ENCODE measurements around the gene GPSM1.
A peak's percentile ranks its signal among the peaks of the same experiment; 100 is the strongest.

GPSM1 gene

DNA sequence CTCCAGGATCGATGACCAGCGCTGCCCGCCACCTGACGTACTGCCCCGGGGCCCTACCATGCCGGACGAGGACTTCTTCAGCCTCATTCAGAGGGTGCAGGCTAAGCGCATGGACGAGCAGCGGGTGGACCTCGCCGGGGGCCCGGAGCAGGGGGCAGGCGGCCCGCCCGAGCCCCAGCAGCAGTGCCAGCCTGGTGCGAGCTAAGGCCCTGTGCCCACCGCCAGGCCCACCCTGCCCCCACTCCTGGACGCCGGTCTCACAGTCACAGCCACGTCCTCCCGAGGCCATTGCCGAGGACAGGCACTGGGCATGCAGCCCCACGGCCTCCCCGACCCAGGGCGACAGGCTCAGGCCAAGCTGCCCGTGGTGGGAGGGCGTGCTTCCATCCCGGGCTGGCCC lies 30.7 kb downstream of the GPSM1 start:
- TF ChIP-seq, protein P1, sequence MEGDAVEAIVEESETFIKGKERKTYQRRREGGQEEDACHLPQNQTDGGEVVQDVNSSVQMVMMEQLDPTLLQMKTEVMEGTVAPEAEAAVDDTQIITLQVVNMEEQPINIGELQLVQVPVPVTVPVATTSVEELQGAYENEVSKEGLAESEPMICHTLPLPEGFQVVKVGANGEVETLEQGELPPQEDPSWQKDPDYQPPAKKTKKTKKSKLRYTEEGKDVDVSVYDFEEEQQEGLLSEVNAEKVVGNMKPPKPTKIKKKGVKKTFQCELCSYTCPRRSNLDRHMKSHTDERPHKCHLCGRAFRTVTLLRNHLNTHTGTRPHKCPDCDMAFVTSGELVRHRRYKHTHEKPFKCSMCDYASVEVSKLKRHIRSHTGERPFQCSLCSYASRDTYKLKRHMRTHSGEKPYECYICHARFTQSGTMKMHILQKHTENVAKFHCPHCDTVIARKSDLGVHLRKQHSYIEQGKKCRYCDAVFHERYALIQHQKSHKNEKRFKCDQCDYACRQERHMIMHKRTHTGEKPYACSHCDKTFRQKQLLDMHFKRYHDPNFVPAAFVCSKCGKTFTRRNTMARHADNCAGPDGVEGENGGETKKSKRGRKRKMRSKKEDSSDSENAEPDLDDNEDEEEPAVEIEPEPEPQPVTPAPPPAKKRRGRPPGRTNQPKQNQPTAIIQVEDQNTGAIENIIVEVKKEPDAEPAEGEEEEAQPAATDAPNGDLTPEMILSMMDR (IDR thresholded peaks at IDR 0.05; ENCODE audit: low read depth, low read length): no peak

DNA sequence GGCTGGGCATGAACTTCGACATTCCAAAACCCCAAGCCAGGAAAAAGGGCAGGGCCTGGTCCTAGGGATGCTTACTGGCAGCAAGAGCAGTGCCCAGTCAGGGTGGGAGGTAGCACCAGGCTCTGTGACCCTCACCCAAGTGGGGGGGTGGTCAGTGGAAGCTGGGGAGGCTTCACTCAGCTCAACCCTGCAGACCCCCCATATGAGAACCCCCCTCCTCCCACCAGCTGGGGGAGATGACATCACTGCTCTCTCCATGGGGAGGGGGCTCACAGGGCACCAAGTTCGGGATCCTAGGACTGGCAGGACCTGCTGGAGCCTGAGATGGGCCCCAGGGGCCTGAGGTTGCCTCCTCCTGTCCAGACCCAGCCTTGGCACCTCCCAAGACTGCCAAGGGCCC lies 31.5 kb downstream of the GPSM1 start:
- no peak for DNase-seq
- Histone ChIP-seq H3K9me3 (ENCODE audit: severe bottlenecking) (peaks cover 1% of the 10 kb centered on the region), H3K36me3 (peaks cover 36% of the 10 kb centered on the region), H3K27me3 (ENCODE audit: insufficient read depth, low read depth, severe bottlenecking) (no peaks in the 10 kb centered on the region), H3K4me3 (ENCODE audit: low read depth, low read length) (no peak overlapping the region), H3K27ac (no peak overlapping the region)
- TF ChIP-seq, protein P1 (IDR thresholded peaks at IDR 0.05; ENCODE audit: low read depth, low read length): no peak

More for the DNA sequence above, 30.7 kb downstream of the GPSM1 start:
- no peak overlapping the region for H3K27ac ChIP-seq
- H3K36me3 ChIP-seq: peaks cover 34% of the 10 kb centered on the region
- H3K27me3 ChIP-seq (ENCODE audit: insufficient read depth, low read depth, severe bottlenecking): no peaks in the 10 kb centered on the region
- no peaks in the 10 kb centered on the region for H3K9me3 ChIP-seq (ENCODE audit: severe bottlenecking)
- no peak overlapping the region for H3K4me3 ChIP-seq (ENCODE audit: low read depth, low read length)
- no peak for DNase-seq

DNA sequence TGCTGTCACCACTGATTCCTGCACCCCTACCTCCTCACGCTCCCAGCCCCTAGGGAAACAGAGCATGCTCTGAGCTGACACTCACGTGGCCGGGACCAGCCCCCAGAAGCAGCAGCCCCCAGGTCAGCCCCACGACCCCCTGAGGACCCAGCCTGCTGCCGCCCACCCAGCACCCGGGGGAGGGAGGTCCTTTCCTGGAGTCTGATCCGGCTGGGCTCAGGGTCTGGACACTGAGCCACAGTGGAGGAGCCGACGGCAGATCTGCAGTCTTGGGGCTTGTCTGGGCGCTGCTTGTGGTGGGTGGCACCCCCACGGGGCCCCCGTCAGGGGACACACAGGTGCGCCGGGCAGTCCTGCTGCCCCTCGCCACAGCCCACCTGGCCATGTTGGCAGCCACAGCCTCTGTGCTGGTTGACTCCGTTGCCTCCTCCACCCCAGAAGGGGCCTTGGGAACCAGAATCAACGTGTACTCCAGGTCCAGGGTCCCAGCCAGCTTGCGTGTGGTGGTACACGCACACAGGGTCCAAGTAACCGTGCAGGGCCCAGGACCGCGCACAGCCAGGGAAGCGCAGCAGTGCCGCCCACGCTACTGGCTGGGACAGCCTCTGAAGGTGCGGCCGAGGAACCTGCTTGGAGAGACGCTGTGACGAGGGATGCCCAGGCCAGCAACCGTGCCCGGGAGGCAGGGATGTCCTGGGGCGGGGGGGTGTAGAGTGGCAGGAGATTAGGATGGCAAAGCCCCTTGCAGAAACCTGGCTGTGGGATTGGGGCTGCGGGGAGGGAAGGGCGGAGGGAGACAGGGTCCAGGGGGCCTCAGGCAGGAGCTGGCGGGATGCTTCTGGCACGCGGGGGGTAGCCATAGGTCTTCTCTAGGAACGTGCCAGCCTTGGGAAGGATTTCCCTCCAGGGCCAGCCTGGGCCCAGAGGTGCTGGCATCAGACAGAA lies 32.7 kb downstream of the GPSM1 start:
- DNase-seq: peak; percentile 24
- Histone ChIP-seq H3K27ac (no peak overlapping the region), H3K27me3 (ENCODE audit: insufficient read depth, low read depth, severe bottlenecking) (no peaks in the 10 kb centered on the region), H3K4me3 (ENCODE audit: low read depth, low read length) (no peak overlapping the region), H3K9me3 (ENCODE audit: severe bottlenecking) (peaks cover 3% of the 10 kb centered on the region), H3K36me3 (peaks cover 38% of the 10 kb centered on the region)
- TF ChIP-seq, protein P1 (IDR thresholded peaks at IDR 0.05; ENCODE audit: low read depth, low read length): no peak

DNA sequence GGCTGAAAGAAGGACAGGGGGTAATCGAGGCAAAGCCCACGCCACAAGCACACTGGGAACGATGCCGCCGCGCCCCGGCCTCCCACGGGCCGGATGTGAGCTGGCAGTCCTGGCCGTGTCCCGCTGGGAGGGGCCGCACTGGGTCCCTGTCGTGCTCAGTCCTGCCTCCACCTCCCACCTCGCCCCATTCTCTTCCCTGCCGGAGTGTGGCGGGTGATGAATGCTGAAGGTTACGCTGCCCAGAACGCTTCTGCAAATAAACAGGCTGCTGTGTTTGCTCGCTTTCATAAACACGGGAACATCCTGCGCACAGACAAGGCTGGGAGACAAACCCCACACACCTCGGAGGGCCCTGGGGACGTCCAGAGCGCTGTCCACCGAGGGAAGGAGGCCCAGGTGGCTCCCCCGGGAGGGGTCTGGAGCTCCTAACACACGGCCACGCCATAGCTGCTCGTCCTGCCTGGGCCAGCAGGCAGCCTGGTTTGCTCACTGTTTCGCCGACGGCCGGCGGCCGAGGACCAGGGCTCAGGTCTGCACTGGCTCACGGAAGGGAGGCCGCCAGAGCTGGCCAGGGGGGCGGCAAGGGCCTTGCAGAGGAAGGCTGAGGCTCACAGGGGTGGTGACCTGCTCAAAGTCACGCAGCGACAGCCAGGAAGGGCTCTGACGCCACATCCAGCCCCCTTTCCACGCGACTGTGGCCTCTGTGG lies 33.9 kb downstream of the GPSM1 start:
- Histone ChIP-seq H3K27ac (no peak overlapping the region), H3K27me3 (ENCODE audit: insufficient read depth, low read depth, severe bottlenecking) (no peaks in the 10 kb centered on the region), H3K9me3 (ENCODE audit: severe bottlenecking) (peaks cover 3% of the 10 kb centered on the region), H3K36me3 (peaks cover 32% of the 10 kb centered on the region), H3K4me3 (ENCODE audit: low read depth, low read length) (no peak overlapping the region)
- TF ChIP-seq, protein P1 (IDR thresholded peaks at IDR 0.05; ENCODE audit: low read depth, low read length): no peak
- DNase-seq: no peak

DNA sequence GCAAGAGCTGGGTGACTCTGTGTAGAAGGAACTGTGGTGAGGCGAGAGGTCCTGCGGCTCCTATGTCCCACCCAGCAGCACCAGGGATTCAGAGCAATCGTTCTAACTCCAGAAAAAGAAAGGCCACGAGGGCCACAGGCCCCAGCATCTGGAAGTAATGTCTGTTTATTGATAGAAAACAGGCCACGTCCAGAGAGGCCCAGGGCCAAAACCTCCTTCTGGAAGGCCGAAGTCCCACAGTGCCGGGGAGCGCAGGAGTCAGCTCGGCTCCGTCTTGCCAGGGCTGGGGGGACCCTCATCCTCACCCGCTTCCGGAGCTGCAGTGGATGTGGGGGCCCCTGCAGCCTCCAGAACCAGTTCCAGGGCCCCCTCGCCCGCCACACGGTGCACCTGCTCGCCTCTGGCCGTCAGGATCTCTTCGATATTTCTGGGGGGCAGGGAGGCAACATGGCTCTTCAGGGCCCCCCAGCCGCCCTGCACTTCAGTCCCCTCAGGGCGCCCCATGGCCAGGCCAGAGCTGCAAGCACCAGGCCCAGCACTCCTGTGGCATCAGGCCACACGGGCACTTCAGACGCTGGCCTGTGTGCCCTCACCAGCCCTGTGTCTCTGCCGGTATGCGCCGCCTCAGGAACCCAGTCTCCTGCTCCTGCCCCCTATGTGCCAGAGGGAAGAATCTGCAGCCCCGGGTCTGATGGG lies 34.6 kb downstream of the GPSM1 start:
- TF ChIP-seq, protein P1 (IDR thresholded peaks at IDR 0.05; ENCODE audit: low read depth, low read length): no peak
- no peak for DNase-seq
- H3K27me3 ChIP-seq (ENCODE audit: insufficient read depth, low read depth, severe bottlenecking): no peaks in the 10 kb centered on the region

More for the DNA sequence above, 34.6 kb downstream of the GPSM1 start:
- H3K9me3 ChIP-seq (ENCODE audit: severe bottlenecking): peaks cover 3% of the 10 kb centered on the region
- no peak overlapping the region for H3K4me3 ChIP-seq (ENCODE audit: low read depth, low read length)
- H3K36me3 ChIP-seq: peaks cover 31% of the 10 kb centered on the region
- H3K27ac ChIP-seq: no peak overlapping the region

Measured in WERI-Rb-1 (cell line).